ACC112 (cell line): Measurements from ENCODE around the gene CKAP5.
"Not testable (repeated sequence)": the region's sequence is repeated elsewhere in the genome, so short reads cannot be mapped to it uniquely, and the experiment has no call there.

Source experiments
- H2AFZ ChIP-seq: fragments of 200-600 bp; sonication (generic); one replicate; pipeline ENCODE4 v1.6.0; 2017; ENCODE audit warnings: antibody characterized with exemption, low read length; ENCODE audit not compliant: unreplicated experiment
- H3K27ac ChIP-seq: fragments of 200-600 bp; sonication (generic); 2 replicates; pipeline ENCODE4 v1.5.1; 2014; ENCODE audit warnings: low read depth, mild to moderate bottlenecking, antibody characterized with exemption, low read length, moderate library complexity
- H3K27me3 ChIP-seq: fragments of 200-600 bp; sonication (generic); 2 replicates; pipeline ENCODE4 v1.6.1; 2014; ENCODE audit warnings: mild to moderate bottlenecking, antibody characterized with exemption, low read length, moderate library complexity, mixed read lengths; ENCODE audit not compliant: insufficient read depth
- H3K36me3 ChIP-seq: fragments of 200-600 bp; sonication (generic); 2 replicates; pipeline ENCODE4 v1.6.1; 2016; ENCODE audit warnings: mild to moderate bottlenecking, antibody characterized with exemption, low read length, moderate library complexity, mixed read lengths; ENCODE audit not compliant: insufficient read depth
- H3K4me1 ChIP-seq: fragments of 200-600 bp; sonication (generic); one replicate; pipeline ENCODE4 v1.6.1; 2016; ENCODE audit warnings: low read length, mixed read lengths; ENCODE audit not compliant: insufficient read depth, unreplicated experiment, control insufficient read depth
- H3K4me3 ChIP-seq: fragments of 200-600 bp; sonication (generic); 2 replicates; pipeline ENCODE4 v1.5.1; 2014; ENCODE audit warnings: mild to moderate bottlenecking, low read depth, low read length
- H3K79me2 ChIP-seq: fragments of 200-600 bp; sonication (generic); one replicate; pipeline ENCODE4 v1.6.0; 2016; ENCODE audit warnings: low read length; ENCODE audit not compliant: control insufficient read depth, unreplicated experiment, insufficient read depth

The CKAP5 gene

GRCh38 chr11:46834821-46835220, 11.3 kb downstream of the CKAP5 start:
- H3K79me2 ChIP-seq = peaks cover 87% of the 10 kb centered on the region
- H3K27ac ChIP-seq = no peak overlapping the region
- no peak overlapping the region for H3K4me3 ChIP-seq
- H3K27me3 ChIP-seq = no peaks in the 10 kb centered on the region
- H3K36me3 ChIP-seq = no peaks in the 10 kb centered on the region
- H3K4me1 ChIP-seq = no peaks in the 10 kb centered on the region
- H2AFZ ChIP-seq = no peak overlapping the region

GRCh38 chr11:46832511-46833214, 13.4 kb downstream of the CKAP5 start:
- no peak overlapping the region for H3K27ac ChIP-seq
- no peaks in the 10 kb centered on the region for H3K27me3 ChIP-seq
- H3K36me3 ChIP-seq = no peaks in the 10 kb centered on the region
- H3K79me2 ChIP-seq = peaks cover 88% of the 10 kb centered on the region
- peaks cover 12% of the 10 kb centered on the region for H3K4me1 ChIP-seq
- no peak overlapping the region for H3K4me3 ChIP-seq
- no peak overlapping the region for H2AFZ ChIP-seq

- Histone ChIP-seq H3K36me3 (no peaks in the 10 kb centered on the region), H3K27me3 (no peaks in the 10 kb centered on the region), H3K79me2 (peaks cover 94% of the 10 kb centered on the region), H2AFZ (no peak overlapping the region), H3K27ac (peak overlapping the region; percentile 22; the same call in 1 of the 2 replicates), H3K4me3 (no peak overlapping the region), H3K4me1 (peaks cover 24% of the 10 kb centered on the region)
Observed at GRCh38 chr11:46827995-46828394, 18.1 kb downstream of the CKAP5 start.

GRCh38 chr11:46826310-46827044, 19.6 kb downstream of the CKAP5 start:
- Histone ChIP-seq H3K4me3 (peak overlapping the region; percentile 75), H3K4me1 (peaks cover 24% of the 10 kb centered on the region), H3K36me3 (no peaks in the 10 kb centered on the region), H3K79me2 (peaks cover 95% of the 10 kb centered on the region), H2AFZ (no peak overlapping the region), H3K27me3 (no peaks in the 10 kb centered on the region), H3K27ac (no peak overlapping the region)

- Histone ChIP-seq H2AFZ (no peak overlapping the region), H3K4me1 (peaks cover 7% of the 10 kb centered on the region), H3K79me2 (peaks cover 6% of the 10 kb centered on the region), H3K4me3 (no peak overlapping the region), H3K27ac (peak overlapping the region; percentile 28; the same call in 1 of the 2 replicates), H3K36me3 (peaks cover 26% of the 10 kb centered on the region), H3K27me3 (no peaks in the 10 kb centered on the region)
Observed at GRCh38 chr11:46808799-46809431, 37.2 kb downstream of the CKAP5 start.

GRCh38 chr11:46801694-46802470, 44.2 kb downstream of the CKAP5 start:
- Histone ChIP-seq H3K36me3 (peaks cover 30% of the 10 kb centered on the region), H3K27me3 (no peaks in the 10 kb centered on the region), H2AFZ (no peak overlapping the region), H3K79me2 (peaks cover 2% of the 10 kb centered on the region), H3K27ac (no peak overlapping the region), H3K4me3 (no peak overlapping the region), H3K4me1 (no peaks in the 10 kb centered on the region)

GRCh38 chr11:46800177-46800576, 45.9 kb downstream of the CKAP5 start:
- H3K79me2 ChIP-seq = no peaks in the 10 kb centered on the region
- no peak overlapping the region for H2AFZ ChIP-seq
- H3K27ac ChIP-seq = no peak overlapping the region
- no peaks in the 10 kb centered on the region for H3K4me1 ChIP-seq
- no peak overlapping the region for H3K4me3 ChIP-seq
- no peaks in the 10 kb centered on the region for H3K27me3 ChIP-seq
- peaks cover 32% of the 10 kb centered on the region for H3K36me3 ChIP-seq

GRCh38 chr11:46799725-46800124, 46.4 kb downstream of the CKAP5 start:
- H3K27me3 ChIP-seq, H2AFZ ChIP-seq, H3K4me1 ChIP-seq, H3K4me3 ChIP-seq, H3K79me2 ChIP-seq, H3K27ac ChIP-seq: not testable (repeated sequence)
- peaks cover 32% of the 10 kb centered on the region for H3K36me3 ChIP-seq

- Histone ChIP-seq H3K27me3 (no peaks in the 10 kb centered on the region), H3K27ac (no peak overlapping the region), H3K4me1 (no peaks in the 10 kb centered on the region), H2AFZ (no peak overlapping the region), H3K36me3 (peaks cover 38% of the 10 kb centered on the region), H3K79me2 (no peaks in the 10 kb centered on the region), H3K4me3 (no peak overlapping the region)
Observed at GRCh38 chr11:46778416-46778815, 67.7 kb downstream of the CKAP5 start.

- Histone ChIP-seq H3K27me3 (no peaks in the 10 kb centered on the region), H3K36me3 (peaks cover 32% of the 10 kb centered on the region), H3K4me3 (no peak overlapping the region), H3K27ac (no peak overlapping the region), H3K79me2 (no peaks in the 10 kb centered on the region), H2AFZ (no peak overlapping the region), H3K4me1 (no peaks in the 10 kb centered on the region)
Observed at GRCh38 chr11:46776878-46777277, 69.2 kb downstream of the CKAP5 start.
